Superior temporal gyrus (tissue), 1 donor: ENCODE results near the gene SLC38A10.

Experiments used
- DNase-seq: peaks from one replicate; pipeline ENCODE4 v3.0.0-alpha.2; 2016; ENCODE audit errors: extremely low spot score

Gene SLC38A10

DNA sequence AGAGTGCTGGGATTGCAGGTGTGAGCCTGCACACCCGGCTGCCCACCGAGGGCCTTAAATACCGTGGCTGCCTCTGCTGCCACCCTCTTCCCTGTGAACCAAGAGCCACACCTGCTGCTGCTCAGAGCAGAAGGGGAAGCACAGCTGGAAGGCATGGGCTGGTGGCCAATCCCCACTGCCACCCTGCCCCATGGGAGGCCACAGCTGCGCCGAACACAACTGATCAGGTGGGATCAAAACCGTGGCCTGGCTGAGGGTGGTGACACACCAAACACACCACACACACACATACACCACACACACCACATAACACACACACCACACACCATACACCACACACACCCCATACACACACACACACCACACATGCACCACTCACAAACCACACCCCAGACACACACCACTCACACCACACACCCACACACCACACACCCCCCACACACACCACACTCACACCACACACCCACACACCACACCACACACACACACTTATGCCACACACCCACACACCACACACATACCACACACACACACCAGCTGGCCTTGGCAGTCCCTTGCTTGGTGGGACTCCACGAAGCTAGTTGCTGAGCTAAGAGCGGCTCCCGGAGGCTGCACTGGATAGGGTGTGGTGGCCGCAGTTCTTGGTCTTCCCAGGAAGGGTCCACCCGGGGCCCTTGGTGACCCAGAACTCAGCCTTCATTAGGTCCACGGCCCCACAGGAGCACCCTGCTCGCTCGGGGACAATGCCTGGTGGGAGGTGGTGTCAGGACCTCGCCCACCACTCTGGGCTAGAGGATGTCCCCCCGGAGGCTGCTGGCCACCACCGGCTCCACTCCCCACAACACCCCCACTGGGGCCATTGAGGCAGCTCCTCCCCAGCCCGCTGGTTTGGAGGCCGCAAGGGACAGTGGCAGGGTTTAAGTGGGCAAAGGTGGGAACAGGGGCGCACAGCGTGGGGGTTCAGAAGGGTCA is 87.2 kb downstream of the SLC38A10 start:
- no peak for DNase-seq

DNA sequence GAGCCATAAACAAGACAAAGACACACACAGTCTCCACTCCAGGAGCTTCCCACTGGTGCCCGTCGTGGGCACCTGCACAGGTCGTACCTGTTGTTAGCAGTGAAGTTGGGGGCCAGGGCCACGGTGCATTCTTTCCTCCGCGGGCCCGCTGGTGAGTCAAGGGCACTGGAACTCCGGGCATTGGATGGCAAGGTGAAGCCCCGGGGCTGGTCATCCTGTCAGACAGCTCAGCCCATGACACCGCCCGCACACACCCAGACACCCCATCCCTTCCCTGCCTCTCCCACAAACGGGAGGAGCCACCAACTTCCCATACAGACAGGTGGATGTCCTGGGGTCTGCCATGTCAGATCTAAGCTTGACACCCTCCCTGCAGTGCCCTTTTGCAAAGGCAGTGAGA is 88.5 kb downstream of the SLC38A10 start:
- DNase-seq, result no peak

DNA sequence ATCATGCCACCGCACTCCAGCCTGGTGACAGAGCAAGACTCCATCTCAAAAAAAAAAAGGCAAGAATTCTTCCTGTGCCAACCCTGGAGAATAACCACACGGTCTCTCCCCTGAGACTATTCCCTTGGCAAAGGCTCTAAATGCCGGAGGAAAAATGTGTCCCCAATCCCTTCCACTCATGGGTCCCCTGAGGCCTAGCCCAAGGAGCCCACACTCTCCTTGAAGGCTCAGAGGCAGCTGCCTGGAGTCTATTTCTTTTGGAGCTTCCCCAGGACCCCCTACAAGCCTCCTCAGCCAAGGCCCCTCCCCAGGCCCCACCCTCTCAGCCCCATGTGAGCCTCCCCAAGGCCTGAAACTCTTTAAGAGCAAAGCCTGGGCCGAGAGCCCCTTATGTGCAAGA is 88.9 kb downstream of the SLC38A10 start:
- DNase-seq, result no peak

DNA sequence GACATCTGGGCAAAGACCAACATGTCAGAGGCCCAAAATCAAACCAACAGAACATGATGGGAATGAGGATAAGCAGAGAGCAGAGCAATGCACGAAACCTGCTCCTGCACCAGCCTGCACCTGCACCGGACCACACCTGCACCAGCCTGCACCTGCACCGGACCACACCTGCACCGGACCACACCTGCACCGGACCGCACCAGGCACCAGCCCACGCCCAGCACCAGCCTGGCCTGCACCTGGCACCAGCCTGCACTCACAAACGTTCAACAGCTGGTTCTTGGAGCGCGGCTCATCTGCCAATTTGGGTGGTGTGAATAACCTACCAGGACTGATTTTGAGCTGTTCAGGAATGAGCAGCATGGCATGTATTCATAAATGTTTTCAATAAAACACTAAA is 90.5 kb downstream of the SLC38A10 start:
- no peak for DNase-seq

DNA sequence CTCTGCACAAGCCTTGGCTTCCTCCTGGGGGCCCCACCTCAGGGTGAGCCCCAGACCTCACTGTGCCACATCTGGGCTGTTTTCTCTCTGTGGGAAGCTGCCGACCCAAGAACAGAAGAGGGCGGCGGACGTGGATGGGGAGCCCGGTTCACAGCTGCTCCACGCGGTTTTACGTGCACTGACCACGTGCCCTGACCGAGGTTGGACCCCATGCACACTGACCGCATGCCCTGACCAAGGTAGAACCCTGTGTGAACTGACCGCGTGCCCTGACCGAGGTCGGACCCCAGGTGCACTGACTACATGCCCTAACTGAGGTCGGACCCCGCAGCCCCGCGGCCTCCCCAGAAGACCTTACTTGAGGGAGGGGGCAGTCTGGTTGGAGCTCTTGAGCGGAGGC is 92.0 kb downstream of the SLC38A10 start:
- no peak for DNase-seq

DNA sequence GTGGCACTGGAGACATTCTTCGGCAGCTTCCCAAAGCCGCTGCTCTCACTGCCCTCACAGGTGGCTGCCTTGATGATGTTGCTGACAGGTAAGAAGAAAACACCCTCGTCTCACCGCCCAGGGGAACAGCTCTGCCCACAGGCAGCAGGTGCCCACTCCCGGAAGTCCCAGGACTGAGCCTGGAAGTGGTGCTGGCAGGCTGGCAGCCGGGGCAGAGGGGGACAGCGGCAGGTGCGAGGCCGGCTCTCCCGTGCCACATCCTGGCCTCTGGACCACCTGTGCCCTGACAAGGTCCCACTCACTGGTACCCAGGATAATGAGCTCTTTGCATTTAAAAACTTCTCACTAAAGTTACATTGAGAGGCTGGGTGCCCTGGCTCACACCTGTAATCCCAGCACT is 92.8 kb downstream of the SLC38A10 start:
- DNase-seq, result no peak

DNA sequence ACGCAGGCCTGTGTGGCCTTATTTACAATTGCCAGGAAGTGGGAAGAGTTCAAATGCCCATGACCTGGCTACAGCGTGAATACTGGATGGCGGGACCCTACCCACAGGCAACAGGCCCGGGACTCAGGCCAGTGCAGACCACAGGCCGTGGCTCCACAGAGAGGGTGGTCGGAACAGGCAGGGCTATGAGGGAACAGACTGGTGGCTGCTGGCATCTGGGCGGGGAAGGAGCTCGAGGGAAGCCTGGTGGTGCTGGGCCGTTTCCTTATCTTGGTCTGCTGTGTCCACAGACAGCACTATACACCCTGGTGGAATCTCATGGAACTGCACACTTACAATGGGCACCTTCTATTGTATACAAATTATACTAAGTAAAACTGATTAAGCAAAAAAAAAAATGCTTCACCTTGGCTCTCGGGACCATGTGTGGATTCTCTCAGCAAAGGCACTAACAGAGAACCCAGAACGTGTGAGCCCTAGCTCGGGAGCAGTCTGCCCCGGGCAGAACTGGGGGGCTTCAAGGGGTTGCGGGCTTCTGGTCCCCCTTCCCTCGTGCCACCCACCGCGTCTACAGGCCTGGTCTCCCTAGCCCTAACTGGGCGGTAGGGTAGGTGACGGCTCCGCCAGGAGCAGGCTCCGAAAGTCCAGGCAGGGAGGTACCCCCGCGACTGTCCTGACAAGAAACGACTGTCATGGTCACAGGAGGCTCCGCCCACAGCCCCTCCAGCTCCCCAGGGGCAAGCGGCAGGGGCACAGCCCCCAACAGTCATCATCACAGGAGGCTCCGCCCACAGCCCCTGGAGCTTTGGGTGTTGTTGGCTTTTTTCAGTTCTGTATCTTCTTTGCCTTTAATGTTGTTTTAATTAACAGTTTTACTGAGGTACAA is 94.2 kb downstream of the SLC38A10 start:
- peak; percentile 90 for DNase-seq

DNA sequence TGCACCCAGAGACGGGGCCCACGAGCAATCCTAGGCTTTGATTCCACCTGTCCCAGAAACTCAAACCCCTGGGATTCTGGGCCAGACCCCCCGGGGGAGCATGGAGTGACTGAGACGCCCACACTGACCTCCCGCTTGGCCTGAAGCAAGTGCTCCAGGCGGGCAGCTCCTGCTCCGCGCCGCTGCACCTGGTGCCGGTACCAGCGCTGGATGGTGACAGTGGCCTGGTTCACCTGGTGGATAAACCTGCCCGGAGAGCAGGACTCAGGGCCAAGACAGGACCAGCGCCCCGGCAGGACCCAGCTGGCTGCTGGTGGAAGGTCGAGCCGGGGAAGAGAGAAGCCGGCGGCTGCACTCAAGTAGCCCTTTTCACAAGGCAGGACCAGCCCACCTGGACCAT is 94.9 kb downstream of the SLC38A10 start:
- DNase-seq, result no peak

DNA sequence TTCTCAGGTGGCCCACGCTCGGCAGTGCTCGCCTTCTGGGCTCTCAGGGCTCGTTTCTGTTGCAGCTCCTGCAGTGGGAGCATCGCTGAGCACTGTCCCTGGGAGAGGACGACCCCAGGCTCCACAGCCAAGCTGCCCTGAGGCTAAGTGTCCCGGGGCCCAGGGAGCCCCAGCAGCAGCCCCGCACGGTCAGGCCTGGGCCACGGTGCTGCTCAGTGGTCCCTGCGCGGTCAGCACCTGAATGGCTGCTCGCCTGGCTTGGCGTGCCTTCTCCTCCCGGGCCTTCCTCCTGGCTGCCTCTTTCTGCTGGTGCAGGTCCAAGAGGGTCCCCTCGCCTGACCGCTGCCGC is 95.7 kb downstream of the SLC38A10 start:
- DNase-seq, result no peak

DNA sequence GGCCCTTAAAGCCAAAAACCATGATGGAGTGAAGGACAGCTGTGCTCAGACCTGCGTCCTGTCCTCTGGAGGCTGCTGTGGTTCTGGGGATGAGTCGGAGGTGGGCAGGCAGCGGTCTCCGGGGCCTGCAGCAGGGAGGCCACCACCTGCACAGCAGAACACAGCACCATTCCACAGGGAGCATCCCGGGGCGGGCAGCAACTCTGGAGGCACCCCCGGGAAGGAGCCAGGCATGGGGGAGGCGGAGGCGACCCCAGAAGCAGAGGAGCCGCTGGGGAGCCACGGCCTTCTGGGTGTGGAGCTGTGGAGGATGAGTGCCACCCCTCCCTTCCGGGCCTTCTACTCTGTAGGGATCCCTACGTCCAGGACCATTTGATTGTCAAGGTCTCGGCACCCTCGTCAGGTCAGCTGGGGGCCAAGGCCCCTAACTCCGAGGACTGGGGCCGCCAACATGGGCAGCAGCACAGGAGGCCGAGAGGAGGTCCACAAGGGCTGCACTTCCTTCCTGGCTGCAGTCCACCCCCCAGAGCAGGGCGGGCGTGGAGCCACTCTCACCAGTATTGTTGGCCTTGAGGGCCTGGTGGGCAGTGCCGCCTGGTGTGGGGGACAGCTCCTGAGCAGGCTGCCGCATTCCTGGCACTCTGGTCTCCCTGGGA is 96.2 kb downstream of the SLC38A10 start:
- DNase-seq, result no peak

DNA sequence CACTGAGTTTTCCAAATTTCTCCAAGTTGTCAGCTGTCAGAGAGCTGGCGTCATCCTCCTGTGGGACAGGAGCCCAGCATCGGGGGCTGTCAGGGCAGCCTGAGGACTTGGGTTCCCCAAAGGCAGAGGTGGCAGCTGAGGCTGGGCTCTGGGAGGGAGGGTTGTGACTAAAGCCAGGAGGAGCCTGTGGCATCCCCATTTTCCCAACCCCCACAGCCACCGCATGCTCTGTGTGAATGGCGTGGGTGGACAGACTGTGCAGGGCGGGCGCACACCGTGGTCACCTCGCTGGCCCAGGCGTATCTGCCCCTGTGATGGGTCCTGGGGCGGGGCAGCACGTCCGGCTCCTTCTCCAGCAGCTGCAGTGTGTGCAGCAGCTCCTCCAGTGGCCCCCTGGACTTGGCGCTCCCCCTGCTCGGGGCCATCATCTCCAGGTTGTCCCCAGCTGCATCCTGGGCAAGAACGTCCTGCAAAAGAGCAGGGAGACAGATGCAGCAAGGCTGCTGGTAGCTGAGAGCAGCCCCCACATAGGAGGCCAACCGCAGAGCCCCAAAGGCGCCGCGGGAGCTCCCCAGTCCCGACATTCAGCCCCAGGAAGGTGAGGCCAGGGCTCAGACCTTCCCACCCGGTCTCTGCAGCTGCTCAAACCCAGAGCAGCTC is 97.1 kb downstream of the SLC38A10 start:
- no peak for DNase-seq

DNA sequence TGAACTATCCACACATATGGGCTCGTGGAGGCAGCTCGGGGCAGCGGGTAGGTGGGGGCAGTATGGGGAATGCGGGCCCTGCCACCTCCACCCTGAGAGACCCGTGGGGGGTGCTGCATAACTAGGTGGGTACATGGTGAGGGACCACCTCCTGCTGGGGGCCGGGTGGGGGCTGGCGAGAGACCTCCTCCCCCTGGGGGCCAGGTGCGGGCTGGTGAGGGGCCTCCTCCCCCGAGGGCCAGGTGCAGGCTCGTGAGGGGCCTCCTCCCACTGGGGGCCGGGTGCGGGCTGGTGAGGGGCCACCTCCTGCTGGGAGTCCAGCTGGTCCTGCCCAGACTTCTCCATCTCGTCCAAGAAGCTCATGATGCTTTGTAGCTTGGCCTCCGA is 97.7 kb downstream of the SLC38A10 start:
- DNase-seq, result no peak

DNA sequence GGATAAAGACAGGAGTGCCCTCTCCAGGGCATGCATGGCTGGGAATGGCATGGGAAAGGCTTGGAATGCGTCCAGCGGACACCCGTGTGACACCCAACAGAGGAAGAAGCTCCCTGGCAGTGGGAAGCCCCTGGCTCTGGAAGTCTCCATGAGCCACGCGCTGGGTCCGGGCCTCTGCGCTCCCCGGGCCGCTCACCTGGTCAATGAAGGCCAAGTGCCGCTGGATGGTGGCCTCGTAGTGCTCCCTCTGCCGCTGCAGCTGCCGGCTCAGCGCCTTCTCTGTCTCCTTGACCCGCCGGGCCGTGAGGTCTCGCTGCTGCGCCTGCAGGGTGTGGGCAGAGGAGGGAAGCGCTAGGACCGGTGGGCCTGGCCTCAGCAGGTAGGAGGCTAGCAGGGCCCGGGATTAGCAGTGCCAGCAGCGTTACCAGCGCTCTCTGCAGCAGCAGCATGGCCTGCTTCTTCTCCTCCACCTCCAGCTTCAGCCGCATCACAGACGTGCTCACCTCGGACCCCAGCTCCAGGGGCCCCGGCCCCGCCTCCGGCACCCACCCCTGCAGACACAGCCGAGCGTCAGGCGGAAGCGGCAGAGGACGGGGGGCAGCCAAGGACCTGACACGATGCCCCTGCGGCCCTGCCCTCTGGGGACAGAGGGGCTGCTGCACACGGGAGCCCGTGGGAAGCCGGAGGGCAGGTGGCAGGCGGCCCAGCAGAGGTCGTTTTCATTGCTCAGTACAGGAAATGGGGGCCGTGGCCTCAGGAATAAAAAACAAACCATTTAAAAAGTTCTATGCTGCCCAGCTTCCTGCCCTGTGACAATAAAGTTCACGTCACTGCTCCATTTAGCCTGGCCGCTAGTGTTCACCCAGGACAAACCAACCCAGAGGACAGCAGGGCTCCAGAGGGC is 98.3 kb downstream of the SLC38A10 start:
- DNase-seq, result no peak

DNA sequence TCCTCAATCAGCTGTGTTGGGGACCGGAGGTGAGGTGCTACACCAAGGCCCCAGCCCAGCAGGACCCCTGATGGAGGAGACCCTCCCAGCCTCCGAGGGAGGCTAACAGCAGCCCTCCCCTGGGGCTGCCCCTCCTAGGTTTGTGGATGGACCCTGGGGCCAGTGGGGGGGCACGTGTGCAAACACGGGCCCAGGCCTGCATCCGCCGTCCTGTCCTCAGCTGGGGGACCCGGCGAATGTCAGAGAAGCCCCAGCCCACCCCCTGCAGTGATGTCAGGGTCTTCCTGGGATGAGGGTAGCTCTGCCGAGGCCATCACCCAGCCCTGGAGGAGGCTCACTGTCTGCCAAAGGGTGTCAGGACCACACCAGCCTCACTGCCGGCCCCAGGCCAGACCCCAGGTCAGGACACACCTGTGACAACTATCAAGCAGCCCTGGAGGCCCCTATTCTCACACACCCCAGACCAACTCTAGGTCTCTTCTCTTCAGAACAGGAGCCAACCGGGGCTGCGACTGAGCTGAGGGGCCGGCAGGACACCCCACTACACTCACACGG is 99.1 kb downstream of the SLC38A10 start:
- DNase-seq, result no peak
